Ascending aorta (tissue), 2 donors: ENCODE measurements around the gene WDR86. TPM values are rescaled to one million over a fixed set of nuclear protein-coding genes. Genes with fewer than 3 reads are reported as not detected.
A peak's percentile ranks its signal among the peaks of the same experiment; 100 is the strongest.

Source experiments
- DNase-seq, 2 donors: peaks; one replicate each; pipeline ENCODE4 v3.0.0-alpha.2; 2019; ENCODE audit warnings: low spot score in 2 of 2
- H3K27ac ChIP-seq, 2 donors: fragments of 200-600 bp; sonication (generic); one replicate each; pipeline ENCODE4 v1.5.1; 2016 to 2017; ENCODE audit warnings: mild to moderate bottlenecking in 1 of 2
- H3K27me3 ChIP-seq: fragments of 200-600 bp; sonication (generic); one replicate; pipeline ENCODE4 v1.5.1; 2017
- H3K36me3 ChIP-seq, 2 donors: fragments of 200-600 bp; sonication (generic); one replicate each; pipeline ENCODE4 v1.5.1; 2016
- H3K4me1 ChIP-seq, 2 donors: fragments of 200-600 bp; sonication (generic); one replicate each; pipeline ENCODE4 v1.5.1; 2016 to 2017; ENCODE audit warnings: mild to moderate bottlenecking in 1 of 2
- H3K4me3 ChIP-seq, 2 donors: fragments of 200-600 bp; sonication (generic); one replicate each; pipeline ENCODE4 v1.5.1; 2016 to 2017; ENCODE audit warnings: mild to moderate bottlenecking in 1 of 2
- H3K9me3 ChIP-seq, 2 donors: fragments of 200-600 bp; sonication (generic); one replicate each; pipeline ENCODE4 v1.5.1; 2016
- intact Hi-C: fragments of 100-400 bp; cut with DNase I; formaldehyde crosslinking; loops from one replicate; pipeline ENCODE4 v1.15.1; 2023
- total RNA-seq: library from RNA; depleted of rRNA; stranded (reverse); fragments of >200 nt; gene quantifications from one replicate; pipeline ENCODE4 v1.1.0, GENCODE V29; 2016
- TF ChIP-seq, protein P1 (sequence below), 3 experiments: fragments of 200-600 bp in 2 of 3; fragments of 450-650 bp in 1 of 3; sonication (generic) in 2 of 3; IDR thresholded peaks; one replicate each; pipeline ENCODE4 v1.5.1; 2016 to 2019; ENCODE audit warnings: antibody characterized with exemption in 3 of 3, mild to moderate bottlenecking in 1 of 3, moderate library complexity in 1 of 3

WDR86 gene
- total RNA-seq, 1 donor from 2014 or later: 4.0 TPM

DNA sequence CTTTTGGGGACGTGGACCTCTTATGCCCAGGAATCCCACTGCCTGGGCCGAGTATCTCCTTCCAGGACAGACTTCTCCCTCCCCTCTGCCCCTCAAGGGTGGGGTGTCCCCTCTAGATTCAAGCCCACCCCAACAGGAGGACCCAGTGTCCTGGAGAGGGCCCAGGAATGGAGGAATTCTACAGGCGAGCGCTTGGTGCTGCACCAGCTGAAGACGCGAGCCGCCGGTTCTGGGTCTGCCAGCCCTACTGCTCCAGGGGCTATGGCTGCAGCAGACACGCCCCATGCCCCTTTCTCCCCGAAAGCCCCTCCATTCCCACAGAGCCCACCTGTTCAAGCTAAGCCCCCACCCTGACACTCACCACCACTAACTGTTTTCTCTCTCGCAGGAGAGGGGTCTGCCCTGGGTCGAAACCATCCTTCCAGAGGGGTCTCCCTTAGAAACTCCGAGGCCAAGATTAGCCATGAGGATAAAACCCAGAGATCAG is 21.5 kb upstream of the WDR86 start:
- DNase-seq: no peak
- Histone ChIP-seq H3K36me3 (no peaks in the 10 kb centered on the region), H3K27ac (no peak overlapping the region)

DNA sequence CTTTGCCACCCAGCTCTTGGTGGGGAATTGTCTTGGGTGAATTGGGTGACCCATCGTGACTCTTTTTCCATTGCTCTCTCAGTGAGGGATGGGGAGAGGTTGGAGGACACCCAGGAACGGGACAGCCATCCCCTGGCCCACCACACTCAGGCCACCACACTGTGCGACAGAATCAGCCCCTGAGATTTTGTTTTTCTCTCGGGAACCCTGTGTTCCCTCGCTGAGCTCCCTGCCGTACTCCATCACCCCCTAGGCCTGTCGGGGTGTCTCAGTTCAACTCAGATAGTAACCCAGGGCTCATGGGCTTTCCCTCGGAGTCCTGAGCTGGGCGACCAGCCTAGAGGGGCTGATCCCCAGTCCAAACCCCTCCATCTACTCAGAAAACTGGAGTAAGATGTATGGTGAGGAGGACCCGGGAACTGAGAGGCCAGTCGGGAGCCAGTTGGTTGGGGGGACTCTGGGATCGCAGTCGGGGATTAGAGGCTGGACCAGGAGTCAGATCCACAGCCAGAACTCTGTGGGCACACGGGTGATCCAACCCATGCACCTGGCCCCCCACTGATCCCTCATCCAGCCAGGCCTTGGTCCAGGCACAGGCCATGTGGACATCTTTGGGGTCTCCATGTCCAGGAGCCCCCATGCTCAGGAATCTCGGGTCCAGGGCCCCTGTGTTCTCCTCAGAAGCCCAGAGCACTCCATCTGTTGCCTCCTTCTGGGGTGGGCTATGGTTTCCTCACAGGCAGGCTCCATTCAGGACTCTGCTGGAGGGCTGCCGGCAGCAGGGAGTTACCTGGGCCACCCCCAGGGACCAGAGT is 20.8 kb upstream of the WDR86 start:
- H3K4me1 ChIP-seq: peaks cover 17 to 32% of the 10 kb centered on the region in 2 donors

More for the DNA sequence above, 21.5 kb upstream of the WDR86 start:
- H3K27me3 ChIP-seq: no peaks in the 10 kb centered on the region
- H3K4me3 ChIP-seq: no peak overlapping the region
- TF ChIP-seq, protein P1, sequence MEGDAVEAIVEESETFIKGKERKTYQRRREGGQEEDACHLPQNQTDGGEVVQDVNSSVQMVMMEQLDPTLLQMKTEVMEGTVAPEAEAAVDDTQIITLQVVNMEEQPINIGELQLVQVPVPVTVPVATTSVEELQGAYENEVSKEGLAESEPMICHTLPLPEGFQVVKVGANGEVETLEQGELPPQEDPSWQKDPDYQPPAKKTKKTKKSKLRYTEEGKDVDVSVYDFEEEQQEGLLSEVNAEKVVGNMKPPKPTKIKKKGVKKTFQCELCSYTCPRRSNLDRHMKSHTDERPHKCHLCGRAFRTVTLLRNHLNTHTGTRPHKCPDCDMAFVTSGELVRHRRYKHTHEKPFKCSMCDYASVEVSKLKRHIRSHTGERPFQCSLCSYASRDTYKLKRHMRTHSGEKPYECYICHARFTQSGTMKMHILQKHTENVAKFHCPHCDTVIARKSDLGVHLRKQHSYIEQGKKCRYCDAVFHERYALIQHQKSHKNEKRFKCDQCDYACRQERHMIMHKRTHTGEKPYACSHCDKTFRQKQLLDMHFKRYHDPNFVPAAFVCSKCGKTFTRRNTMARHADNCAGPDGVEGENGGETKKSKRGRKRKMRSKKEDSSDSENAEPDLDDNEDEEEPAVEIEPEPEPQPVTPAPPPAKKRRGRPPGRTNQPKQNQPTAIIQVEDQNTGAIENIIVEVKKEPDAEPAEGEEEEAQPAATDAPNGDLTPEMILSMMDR (IDR thresholded peaks at IDR 0.05): no peak
- H3K4me1 ChIP-seq: peaks cover 17 to 34% of the 10 kb centered on the region in 2 donors
- H3K9me3 ChIP-seq: no peaks in the 10 kb centered on the region
- intact Hi-C loops: no loop called here

DNA sequence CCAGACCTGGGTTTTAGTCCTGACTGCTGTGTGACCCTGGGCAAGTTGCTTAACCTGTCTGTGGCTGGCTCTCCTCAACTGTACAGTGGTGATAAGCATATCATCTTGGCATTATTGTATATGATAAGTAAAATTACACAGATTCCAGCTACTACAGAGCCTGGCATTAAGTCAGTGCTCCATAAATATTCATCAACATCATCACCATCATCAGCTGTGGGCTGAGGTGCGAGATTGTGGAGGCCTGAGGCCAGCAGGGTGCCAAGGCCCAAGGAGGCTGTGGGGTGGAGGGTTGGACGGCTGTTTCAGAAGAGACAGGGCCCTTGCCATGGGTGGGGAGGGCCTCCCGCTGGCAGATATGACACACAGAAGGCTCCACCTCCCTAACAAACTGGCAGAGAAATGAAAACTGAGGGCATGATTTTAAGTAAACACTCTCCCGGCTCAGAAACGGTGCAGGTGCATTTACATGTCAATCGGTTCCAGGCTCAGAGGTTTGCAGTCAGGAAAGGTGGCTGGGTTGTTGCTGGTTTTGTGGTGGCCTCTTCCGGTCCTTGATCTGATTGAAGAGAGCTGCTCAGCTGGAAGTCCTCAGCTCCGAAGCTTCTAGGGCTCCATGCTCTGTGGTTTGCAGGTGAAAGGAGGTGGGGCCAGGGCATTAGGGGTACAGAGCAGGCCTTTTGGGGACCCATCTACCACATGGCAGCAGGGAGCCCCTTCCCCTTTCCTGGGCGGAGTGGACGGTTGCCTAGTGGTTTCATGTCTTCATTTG is 19.9 kb upstream of the WDR86 start:
- Histone ChIP-seq H3K27ac (peak overlapping the region; percentile 12 to 54), H3K27me3 (no peaks in the 10 kb centered on the region), H3K4me1 (peaks cover 17 to 24% of the 10 kb centered on the region in 2 donors), H3K4me3 (no peak overlapping the region), H3K9me3 (no peaks in the 10 kb centered on the region), H3K36me3 (no peaks in the 10 kb centered on the region)
- TF ChIP-seq, protein P1 (IDR thresholded peaks at IDR 0.05): no peak
- intact Hi-C loops: no loop called here
- DNase-seq: no peak

More for the DNA sequence above, 20.8 kb upstream of the WDR86 start:
- Histone ChIP-seq H3K36me3 (no peaks in the 10 kb centered on the region), H3K27ac (peak overlapping the region in 1 of 2 donors; percentile 12), H3K4me3 (no peak overlapping the region), H3K9me3 (no peaks in the 10 kb centered on the region), H3K27me3 (no peaks in the 10 kb centered on the region)
- no peak for DNase-seq
- intact Hi-C loops: no loop called here
- TF ChIP-seq, protein P1 (IDR thresholded peaks at IDR 0.05): no peak

DNA sequence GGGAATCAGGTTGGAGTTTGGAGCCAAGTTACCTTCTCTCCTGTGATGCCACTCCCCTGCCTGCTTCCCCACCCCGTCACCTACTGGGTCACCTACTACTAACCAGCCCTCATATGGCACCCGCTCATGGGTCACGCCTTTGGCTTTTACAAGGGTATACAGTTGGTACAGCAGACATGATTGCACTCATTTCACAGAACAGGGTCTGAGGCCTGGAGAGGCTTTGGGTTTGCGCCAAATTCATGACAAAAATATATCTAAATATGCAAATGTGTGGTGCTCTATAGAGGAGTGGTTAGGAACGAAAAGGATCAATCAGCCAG is 19.4 kb upstream of the WDR86 start:
- H3K27me3 ChIP-seq: no peaks in the 10 kb centered on the region
- no peaks in the 10 kb centered on the region for H3K36me3 ChIP-seq
- H3K4me1 ChIP-seq: peaks cover 17 to 24% of the 10 kb centered on the region in 2 donors
- no peaks in the 10 kb centered on the region for H3K9me3 ChIP-seq
- DNase-seq: no peak
- no peak overlapping the region for H3K4me3 ChIP-seq
- H3K27ac ChIP-seq: peak overlapping the region; percentile 54 to 75
- intact Hi-C loops: no loop called here
- TF ChIP-seq, protein P1 (IDR thresholded peaks at IDR 0.05): no peak

DNA sequence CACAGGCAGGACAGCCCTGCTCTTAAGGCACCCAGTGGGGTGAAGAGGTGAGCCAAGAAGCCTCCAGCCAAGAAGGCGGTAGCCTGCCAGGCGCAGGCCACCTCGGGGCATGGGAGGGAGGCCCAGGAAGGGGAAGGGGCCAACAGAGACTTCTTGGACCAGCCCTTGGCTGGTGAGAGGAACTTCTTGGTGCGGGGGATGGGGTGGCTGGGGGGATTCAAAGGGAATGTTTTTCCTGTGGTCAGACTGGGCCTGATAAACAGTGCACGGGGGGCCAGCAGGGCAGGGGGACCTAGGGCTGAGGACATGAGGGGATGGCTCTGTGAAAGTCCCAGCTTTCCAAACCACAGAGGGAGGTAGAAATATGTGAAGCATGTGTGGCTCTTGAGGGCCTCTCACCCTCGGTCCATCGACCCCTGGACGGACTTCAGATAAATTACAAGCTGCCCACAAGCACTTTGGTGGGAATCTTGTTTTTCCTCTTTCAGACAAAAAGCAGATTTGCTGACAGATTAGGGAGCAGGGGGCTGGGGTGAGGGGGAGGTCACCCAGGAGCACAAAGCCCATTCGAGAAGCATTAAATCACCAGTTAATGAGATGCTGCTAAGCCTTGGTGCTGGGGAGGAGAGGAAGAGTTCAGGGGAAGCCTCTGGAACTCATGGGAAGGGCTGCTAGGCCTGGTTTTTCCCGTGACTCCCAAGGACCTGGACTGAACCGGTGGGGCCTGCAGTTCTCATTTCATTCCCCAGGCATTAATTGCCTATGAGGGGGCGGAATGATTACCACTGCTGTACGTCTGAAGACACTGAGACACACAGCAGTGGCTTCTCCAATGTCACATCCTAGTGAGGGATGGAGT is 18.8 kb upstream of the WDR86 start:
- H3K9me3 ChIP-seq: no peaks in the 10 kb centered on the region
- peak overlapping the region; percentile 54 to 75 for H3K27ac ChIP-seq
- H3K4me1 ChIP-seq: peaks cover 17 to 24% of the 10 kb centered on the region in 2 donors
- intact Hi-C loops: no loop called here
- H3K27me3 ChIP-seq: no peaks in the 10 kb centered on the region
- H3K36me3 ChIP-seq: no peaks in the 10 kb centered on the region
- no peak for DNase-seq
- H3K4me3 ChIP-seq: no peak overlapping the region
- TF ChIP-seq, protein P1 (IDR thresholded peaks at IDR 0.05): no peak
